NCI-H510A treated with DMSO at 0.1 percent for 48 hours (cell line): ENCODE measurements around the gene ZNF592.
A peak's percentile ranks its signal among the peaks of the same experiment; 100 is the strongest.
"Not testable (repeated sequence)": the region's sequence is repeated elsewhere in the genome, so short reads cannot be mapped to it uniquely, and the experiment has no call there.

ENCODE experiments used
- DNase-seq: peaks from one replicate; lab custom pipeline; 2025; lab: John Stamatoyannopoulos, UW

Gene ZNF592

DNA sequence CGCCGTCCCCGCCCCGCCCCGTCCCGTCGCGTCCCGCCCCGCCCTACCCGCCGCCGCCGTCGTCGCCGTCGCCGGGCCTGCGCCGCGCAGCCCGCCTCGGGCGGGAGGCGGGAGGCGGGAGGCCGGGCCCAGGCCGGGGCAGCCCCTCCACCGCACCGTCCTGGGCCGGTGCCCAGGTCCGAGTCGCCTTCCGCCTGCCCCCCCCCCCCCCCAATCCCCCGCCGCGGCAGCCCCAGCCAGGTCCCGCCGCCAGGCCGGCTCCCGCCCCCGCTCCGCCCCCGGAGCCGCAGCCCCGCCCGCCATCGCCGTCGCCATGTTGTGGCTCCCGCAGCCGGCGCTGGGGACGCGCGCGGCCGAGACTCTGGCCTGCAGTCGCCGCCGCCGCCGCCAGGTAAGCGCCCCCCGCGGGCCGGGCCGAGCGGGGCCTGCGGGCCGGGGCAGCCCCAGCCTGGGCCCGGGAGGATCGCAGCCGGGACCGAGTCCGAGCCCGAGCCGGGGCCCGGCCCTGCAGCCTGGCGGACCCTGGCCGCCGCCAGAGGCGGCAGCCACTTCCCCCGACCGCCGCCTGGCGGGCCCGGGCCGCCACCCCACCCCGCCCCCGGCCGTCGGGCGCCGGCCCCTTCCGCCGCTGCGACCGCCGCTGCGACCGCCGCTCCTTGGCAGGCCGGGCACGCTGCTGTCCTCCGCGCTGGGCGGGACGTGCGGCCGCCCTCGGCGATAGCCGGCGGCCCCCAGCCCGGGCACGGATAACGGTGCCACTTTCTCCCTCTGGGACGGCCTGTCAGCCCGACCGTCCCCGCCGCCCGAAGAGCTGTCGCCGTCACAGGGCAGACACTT, at the start of gene ZNF592:
Gene ZNF592 (plus strand): TSS at position 319 of the 837 bp plus-strand sequence. CDS start 34,084 bp downstream, outside the sequence.
- DNase-seq: peak; percentile 21

- no peak for DNase-seq
Measured at GRCh38 chr15:84699538-84700191, 48.7 kb upstream of the ZNF592 start.

DNA sequence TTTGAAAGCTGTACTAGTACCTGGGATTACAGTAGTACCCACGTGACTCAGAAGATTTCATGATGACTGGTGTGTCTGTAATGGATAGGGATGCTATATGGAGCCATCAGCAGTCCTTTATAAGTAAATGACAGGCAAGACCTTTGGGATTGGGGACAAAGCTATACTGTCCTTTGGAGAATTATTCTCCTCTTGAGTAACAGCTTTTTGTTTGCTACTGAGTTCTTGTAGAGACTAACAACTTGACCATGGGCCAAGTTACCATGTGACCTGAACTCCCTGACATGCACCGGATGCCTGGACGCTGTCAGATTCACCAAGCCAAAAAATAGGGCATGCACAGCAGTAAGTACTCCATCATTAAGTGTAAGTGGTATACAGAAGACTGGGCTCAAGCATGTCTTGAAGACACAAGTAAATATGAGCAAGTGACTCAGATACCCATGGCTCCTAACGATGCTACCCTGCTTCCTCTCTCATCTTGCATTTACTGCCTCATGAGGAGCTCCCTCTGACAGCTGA, 45.4 kb upstream of the ZNF592 start:
- DNase-seq: no peak

DNA sequence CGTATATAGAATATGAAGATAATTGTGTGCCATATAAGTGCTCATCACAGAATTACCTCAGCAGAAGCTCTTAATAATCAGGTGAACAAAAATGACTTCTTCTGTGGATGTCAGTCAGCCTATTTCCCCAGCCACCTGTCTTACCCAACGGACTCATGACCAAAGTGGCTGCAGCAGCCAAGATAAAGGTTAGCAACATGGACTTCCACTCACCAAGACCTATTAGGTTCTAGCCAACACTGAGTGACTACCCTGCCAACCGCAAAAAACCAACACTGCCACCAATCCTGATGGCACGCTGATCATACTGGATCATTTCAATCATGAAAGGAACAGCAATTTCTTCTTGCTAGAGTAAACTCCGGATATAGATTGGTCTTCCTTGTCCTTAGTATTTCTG, 44.6 kb upstream of the ZNF592 start:
- DNase-seq: no peak

DNA sequence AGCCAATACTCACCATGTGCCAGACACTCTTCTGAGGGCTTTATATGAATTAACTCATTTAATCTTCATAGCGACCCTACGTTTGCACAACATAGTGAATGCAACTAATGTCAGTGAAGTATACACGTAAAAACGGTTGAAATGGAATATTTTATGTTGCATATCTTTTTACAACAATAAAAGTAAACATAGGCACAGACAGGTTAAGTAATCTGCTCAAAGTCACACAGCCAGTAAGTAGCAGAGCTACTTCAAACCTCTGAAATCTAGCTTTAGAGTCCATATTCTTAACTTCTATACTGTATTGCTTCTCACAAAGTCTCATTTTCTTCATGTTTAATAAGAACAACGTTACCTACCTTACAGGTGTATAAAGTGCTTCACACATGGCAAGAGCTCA, 34.0 kb upstream of the ZNF592 start:
- no peak for DNase-seq

DNA sequence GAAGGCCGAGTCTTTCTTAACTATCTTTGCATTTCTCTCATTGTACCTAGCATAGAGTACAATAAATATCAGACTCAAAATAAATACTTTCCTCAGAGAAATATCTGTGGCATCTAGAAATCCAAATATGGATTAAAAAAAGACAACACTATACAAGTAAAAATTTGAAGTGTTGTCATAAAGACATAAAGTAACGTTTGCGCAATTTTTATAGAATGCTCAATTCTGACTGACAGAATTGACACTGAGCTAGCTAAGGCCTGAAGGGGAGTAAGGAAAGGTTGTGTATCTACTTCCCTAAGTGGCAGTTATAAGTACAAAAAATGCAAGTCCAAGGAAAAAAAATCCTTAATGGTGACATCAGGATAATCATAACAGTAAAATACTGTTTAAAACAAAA, 33.6 kb upstream of the ZNF592 start:
- no peak for DNase-seq

- peak; percentile 9 for DNase-seq
Measured at GRCh38 chr15:84715441-84716035, 32.9 kb upstream of the ZNF592 start.

DNA sequence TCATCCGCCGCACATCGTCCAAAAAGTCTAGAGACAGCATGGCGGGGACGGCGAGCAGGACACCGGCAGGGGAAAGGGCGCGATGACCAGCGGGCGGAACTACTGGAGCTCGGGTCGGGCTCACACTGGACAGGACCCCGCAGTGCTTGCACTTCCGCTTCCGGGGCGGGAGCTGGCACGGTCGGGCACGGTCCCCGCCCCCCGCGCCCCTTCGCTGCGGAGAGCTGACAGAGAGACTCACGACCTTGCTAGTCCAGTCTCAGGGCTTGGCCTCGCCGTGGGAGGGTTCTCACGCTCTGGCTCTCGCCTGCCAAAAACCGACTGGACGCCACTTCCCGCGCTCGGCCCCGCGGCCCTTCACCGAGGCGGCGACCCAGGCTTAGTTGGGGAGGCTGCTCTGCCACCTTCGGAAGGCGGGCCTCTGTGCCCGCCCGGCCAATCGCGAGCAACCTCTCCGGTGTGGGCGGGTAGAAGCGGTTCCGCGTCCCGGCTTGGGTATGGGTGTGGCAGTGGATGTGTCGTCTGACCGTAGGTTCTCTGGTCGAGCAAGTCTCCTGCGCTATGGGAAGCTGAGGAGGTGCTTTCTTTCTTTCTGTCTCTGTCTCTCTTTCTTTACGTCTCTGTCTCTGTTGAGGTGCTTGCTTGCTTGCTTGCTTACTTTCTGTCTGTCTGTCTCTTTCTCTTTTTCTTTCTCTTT, 32.2 kb upstream of the ZNF592 start, which contains the start of gene SEC11A:
Gene SEC11A (minus strand): TSS at position 104 of the 697 bp plus-strand sequence. CDS start 64 bp downstream, at position 40.
- peak; percentile 83 for DNase-seq

DNA sequence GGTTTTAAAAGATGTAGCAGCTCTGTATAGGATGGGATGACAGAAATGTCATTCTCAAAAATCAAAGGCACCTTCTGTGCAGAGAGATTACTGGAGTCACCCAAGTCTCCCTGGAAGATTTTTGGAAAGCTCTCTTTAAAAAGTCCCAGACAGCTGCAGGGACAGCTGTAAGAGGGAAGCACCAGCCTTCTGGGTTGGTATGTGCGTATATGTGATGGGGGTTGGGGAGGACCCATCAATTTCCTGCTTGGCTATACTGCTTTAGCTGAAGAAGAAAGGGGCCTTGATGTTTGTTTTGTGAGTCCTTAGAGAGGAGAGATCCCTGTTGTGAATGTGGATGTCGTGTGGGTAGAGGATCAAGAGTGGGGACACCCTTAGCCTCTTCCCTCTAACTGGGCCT, 27.0 kb upstream of the ZNF592 start:
- DNase-seq: no peak

DNA sequence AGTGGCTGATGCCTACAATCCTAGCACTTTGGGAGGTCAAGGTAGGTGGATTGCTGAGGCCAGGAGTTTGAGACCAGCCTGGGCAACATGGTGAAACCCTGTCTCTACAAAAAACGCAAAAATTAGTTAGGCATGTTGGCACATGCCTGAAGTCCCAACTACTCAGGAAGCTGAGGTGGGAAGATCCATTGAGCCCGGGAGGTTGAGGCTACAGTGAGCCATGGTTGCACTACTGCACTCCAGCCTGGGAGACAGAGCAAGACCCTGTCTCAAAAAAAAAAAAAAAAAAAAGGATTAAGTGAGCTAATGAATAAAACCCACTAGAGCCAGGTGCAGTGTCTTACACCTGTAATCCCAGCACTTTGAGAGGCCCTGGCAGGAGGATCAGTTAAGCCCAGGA, 25.8 kb upstream of the ZNF592 start:
- DNase-seq: no peak

GRCh38 chr15:84725001-84725491, 23.3 kb upstream of the ZNF592 start:
- no peak for DNase-seq

DNA sequence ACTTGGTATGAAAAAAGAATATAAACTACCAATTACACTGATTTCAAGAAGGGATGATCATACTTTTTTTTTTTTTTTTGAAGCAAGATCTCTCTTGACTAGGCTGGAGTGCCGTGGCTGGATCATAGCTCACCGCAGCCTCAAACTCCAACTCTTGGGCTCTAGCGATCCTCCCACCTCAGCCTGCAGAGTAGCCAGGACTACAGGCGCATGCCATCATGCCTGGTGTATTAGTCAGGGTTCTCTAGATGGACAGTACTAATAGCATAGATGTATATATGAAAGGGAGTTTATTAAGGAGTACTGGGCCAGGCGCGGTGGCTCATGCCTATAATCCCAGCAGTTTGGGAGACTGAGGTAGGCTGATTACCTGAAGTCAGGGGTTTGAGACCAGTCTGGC, 21.0 kb upstream of the ZNF592 start:
- no peak for DNase-seq

DNA sequence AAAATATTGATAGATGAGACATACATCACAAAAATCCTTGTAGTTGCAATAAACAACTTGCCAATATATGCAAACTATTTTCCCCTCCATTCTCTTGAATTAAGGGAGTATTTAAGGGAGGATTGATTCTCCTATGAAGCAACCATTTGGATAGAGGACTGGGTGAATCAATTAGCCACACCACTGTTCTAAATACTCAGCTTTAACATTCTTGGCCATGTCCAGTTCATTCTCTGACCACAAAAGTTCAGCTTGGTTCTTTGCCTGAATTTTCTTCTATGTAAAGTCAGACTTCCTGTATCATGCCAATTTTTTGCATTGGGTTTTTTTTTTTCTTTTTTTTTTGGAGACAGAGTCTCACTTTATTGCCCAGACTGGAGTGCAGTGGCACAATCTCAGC, 16.6 kb upstream of the ZNF592 start:
- no peak for DNase-seq

GRCh38 chr15:84734794-84735479, 13.5 kb upstream of the ZNF592 start:
- peak; percentile 44 for DNase-seq

GRCh38 chr15:84735480-84736061, 12.8 kb upstream of the ZNF592 start:
- DNase-seq: not testable (repeated sequence)

DNA sequence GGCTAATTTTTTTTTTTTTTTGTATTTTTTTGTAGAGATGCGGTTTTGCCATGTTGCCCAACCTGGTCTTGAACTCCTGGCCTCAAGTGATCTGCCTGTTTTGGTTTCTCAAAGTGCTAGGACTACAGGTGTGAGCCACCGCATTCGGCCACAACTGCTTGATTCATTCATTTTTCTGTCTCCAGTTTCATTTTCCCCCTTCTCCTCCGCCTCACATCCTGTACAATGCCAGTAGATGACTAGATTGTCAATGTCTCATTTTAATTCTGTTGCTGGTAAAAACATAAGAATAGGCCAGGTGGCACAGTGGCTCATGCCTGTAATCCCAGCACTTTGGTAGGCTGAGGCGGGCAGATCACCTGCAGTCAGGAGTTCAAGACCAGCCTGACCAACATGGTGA, 12.0 kb upstream of the ZNF592 start:
- no peak for DNase-seq

DNA sequence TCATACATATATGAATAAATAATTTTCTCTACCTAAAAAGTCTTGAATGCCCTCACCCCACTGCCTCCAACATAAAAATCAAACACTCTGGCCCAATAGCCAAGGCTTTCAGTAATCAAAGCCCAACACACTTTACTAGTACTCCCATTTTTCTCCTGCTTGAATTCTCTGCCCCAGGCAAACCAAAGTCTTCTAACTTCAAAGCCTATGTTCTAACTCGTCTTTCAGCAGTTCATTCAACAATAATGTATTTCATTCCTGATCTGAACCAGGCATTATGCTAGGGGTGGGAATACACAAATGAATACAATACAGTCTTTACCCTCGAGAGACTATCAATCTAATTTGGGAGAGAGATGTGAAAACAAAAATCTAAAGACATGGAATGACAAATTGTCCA, 11.4 kb upstream of the ZNF592 start:
- no peak for DNase-seq

GRCh38 chr15:84740691-84741090, 7.7 kb upstream of the ZNF592 start:
- DNase-seq: no peak

- no peak for DNase-seq
Measured at GRCh38 chr15:84741121-84741520, 7.3 kb upstream of the ZNF592 start.

- DNase-seq: peak; percentile 56
Measured at GRCh38 chr15:84747416-84748273, 747 bp upstream of the ZNF592 start.
